ENCODE data around the gene CEBPB.
"Not testable (repeated sequence)": the region's sequence is repeated elsewhere in the genome, so short reads cannot be mapped to it uniquely, and the experiment has no call there.

Gene CEBPB

DNA sequence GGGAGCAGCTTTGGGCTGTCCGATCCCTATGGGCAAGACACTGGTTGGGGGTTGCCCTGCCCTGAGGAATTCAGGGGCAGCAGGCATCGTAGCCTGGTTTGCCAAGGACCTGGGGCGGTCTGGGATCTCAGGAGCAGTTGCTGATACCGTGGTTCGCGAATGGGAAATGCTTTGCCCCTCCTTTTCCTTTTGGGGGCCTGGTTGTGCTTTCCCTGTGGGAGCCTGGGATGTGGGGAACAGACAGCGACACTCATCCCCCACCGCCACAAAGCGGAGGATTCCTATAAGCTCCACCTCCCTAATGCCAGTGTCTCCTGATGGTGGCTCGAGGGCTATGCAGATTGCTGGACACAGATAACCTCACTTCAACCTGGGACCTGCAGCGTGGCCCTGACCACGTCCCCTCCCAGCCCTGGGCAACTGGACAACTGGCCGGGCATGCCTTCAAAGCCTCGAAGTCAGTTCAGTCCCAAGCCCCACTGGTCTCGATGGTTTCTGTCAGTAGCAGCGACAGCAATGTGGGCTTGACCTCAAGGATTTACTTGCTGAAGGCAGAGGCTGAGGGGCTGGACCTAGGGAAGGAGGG is 3.3 kb downstream of the CEBPB start:
- DNase-seq, result peak; percentile 27

DNA sequence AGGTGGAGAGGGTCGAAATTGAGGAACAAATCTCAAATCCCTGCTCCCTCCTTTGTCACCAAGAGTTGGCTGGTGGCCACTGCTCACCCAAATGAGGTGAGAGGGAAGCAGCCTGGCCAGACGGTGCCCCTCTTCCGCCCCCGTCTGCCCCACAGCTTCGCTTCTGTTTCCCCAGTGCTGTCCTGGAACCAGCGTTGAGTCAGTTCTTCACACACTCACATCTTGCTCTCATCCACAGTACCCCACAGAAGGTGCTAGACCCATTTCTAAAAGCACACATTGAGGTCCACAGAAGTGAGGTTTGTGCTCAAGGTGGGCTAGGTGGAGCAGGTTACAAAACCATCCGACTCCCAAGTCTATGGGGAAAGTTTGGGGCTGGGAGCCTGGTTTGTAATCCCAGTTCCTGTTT is 3.8 kb downstream of the CEBPB start:
- DNase-seq, result no peak

DNA sequence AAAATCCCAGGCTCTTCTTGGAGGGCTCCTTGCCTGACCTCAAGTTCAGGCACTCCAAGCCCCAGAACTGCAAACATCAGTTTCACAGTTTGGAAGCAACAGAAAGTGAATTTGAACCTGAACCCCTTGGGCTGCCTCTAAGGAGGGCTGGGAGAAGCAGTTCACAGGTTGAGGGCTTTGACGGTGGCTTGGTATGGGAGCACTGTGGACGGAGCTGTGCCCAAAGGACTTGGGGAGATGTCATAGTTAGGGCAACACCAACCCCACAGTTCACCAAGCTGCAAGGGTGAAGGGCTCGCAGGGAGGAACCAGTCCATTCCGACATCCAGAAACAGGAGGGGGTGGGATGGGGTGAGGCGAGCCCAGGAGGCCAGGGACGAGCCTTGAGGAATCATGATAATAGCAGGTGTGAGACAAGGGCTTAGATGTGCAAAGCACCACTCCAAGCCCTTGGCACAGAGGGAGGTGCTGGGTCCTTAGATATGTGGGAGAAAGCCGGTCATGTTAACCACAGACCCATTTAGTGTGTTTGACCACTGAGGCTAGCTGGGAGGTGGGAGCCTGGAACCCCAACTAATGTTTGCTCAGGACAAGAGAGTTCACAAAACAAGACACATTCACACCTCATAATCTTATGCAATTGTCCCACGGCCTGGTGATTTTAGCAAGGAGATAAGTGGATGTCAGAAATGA is 4.3 kb downstream of the CEBPB start:
- no peak for DNase-seq

DNA sequence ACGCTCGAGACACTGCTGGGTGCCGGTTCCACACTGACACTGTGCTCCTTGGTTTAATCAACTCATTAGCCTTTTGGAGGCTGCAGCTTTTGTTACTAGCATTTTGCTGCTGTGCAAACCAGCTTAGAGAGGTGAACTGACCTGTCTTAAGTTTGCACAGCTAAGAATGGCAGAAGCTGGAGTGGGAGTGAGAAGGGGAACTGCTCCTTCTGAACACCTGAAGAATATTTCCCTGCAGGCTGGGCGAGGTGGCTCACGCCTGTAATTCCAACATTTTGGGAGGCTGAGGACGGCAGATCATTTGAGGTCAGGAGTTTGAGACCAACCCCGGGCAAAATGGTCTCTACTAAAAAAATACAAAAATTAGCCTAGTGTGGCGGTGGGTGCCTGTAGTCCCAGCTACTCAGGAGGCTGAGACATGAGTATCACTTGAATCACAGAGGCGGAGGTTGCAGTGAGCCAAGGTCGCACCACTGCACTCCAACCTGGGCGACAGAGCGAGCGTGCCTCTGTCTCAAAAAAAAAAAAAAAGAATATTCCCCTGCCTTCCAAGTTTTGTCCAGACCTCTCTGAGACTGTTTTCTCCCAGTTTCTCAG is 5.0 kb downstream of the CEBPB start:
- DNase-seq, result no peak

DNA sequence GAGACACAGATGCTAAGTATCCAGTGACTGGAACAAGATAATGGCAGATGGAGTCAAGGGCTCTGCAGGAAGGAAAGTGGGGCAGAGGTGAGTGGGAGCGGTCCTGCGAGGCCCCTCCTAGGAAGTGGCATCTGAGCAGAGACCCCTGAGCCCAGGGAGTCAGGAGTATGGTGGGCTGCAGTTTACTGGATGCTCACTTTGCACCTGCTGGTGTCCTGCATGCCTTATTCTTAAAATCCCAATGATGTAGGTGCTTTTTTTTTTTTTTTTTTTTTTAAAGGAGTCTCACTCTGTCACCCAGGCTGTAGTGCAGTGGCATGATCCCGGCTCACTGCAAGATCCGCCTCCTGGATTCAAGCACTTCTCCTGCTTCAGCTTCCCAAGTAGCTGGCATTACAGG is 5.6 kb downstream of the CEBPB start:
- no peak for DNase-seq

DNA sequence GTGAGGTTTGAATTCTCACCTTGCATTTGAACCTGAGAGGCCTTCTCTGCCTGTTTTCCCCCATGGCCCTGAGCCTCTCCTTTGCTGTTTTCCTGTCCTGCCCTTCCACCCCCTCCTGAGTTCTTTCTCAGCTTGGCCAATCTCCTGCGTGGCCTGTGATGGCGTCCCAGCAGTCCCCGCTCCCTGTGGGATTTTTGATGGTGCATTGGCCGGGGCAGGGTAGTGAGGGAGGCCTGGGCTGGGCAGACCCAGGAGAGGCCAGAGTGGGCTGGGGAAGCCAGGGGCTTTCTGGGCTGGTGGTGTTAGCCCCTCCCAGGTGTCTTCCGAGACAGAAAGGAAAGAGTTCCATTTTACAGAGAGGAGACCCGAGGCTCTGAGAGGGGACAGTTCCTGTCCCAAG is 6.3 kb downstream of the CEBPB start:
- DNase-seq, result no peak

DNA sequence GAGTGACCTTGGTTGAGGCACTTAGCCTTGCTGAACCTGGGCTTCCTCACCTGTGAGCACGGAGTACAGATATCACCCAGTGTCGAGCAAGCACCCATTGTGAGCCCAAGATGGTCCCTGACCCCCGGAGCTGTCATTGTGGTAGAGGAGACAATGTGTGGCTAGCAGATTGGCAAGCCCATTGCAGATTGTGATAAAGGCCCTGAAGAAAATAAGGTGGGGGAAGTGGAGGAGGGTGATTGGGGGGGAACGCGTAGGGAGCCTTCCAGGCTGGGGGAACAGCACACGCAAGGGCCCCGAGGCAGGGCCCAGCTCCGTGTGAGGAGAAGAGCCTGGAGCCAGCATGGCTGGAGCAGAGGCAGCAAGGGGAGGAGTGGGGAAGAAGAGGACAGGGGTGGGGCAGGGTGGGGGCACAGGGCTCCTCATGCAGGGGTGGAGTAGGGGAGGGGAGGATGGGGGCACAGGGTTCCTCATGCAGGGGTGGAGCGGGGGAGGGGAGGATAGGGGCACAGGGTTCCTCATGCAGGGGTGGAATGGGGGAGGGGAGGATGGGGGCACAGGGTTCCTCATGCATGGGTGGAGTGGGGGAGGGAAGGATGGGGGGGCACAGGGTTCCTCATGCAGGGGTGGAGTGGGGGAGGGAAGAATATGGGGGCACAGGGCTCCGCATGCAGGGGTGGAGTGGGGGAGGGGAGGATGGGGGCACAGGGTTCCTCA is 7.0 kb downstream of the CEBPB start:
- DNase-seq, result no peak

DNA sequence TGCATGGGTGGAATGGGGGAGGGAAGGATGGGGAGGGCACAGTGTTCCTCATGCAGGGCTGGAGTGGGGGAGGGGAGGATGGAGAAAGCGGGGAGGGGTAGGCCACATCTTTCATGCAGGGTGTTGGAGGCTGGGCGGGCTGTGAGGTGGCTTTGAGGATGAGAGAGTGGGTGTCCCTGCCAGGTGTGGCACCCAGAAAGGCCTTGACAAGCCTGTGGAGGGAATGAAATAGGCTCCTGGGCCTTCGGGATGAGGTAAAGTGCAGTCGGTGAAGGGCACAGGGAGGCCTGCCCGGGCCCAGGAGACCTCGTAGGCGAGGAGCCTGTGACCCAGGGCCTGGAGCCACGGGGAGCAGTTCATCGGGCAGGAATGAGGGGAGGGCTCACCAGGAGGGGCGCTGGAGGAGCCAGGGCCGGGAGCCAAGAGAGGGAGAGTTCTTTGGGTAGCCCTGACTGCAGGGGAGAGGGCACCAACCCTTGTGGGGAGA is 7.6 kb downstream of the CEBPB start:
- DNase-seq, result no peak

DNA sequence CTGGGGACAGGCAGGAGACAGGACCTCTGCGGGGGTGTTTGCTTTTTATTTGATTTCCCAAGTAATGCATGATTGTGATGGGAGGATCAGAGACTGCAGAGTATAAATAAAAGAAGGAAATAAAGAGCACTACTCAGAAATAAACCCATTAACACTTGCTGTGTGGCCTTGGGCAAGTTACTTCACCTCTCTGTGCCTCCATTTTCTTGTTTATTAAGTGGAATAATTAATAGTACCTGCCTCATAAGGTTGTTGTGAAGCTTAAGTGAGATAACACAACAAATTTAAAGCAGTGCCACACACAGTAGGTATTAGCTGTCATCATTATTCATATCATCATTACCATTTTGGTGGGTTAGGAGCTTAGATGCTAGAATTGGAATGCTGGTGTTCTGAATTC is 8.1 kb downstream of the CEBPB start:
- DNase-seq, result no peak

DNA sequence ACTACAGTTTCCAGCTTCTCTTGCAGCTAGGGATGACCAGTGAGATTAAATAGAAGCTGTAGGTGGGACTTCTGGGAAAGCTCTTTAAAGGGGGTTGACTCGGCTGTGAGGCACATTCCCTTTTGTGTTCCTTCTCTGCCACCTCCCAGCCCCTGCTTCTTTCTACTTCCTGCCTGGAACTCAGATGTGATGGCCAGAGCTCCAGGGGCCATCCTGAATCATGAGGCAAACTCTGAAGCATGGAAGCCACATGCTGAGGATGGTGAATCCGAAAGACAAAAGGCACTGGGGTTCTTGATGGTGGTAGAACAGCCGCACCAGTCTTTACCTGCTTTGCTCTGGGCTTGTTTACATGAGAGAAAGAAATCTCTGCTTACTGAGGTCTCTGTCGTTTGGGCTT is 9.1 kb downstream of the CEBPB start:
- no peak for DNase-seq

DNA sequence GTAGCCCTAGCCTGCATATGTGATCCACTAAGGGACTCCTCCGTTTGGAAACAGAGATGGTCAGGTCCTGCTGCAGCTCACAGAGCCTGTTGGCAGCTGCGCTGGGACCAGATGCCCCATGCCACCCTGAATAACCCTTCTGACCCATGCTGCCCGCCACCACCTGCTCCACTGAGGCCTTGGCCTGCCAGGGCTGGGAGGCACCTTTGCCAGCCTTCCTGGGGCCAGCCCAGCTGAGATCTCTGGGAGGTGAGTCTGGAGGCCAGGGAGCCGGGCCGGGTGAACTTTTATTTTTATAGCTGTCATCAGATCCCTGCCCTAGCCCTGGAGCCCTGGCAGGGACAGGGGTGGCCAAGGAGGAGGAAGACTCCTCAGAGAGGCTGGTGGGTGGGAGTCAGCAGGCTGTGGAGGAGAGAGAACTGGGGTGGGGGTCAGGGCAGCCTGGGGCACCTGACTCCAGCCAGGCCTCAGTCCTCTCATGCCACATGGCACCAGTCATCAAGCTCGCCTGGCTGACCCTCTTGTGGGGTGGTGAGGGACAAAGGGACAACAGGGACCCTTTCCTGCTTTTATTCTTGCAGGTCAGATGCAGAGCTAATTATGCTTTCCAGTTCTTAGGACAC is 10.0 kb downstream of the CEBPB start:
- DNase-seq, result no peak

DNA sequence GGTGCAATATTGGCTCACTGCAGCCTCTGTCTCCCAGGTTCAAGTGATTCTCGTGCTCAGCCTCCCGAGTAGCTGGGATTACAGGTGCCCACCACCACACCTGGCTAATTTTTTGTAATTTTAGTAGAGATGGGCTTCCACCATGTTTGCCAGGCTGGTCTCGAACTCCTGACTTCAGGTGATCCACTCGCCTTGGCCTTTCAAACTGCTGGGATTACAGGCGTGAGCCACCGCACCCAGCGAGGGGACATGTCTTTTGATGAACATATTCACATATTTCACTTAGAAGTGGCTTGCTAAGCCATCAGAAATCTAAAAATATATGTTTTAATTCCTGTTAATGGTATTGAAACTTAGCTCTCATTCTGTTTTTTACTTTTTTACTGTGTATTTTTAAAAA is 11.1 kb downstream of the CEBPB start:
- DNase-seq, result not testable (repeated sequence)

DNA sequence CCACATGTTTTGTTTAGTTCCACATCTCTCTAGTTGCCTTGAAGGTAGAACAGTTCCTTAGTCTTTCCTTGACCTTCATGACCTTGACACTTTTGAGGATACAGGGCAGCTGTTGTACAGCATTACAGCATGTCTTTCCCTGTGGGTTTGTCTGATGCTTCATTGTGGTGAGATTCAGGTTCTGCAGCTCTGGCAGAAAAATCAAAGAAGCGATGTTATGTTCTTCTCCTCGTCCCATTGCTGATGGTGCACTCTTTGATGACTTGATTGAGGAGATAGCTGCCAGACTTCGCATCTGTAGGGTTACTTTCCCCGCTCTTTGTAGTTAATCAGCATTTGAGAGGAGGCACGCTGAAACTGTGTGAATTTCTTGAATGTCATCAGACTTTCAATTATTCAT is 12.0 kb downstream of the CEBPB start:
- no peak for DNase-seq

DNA sequence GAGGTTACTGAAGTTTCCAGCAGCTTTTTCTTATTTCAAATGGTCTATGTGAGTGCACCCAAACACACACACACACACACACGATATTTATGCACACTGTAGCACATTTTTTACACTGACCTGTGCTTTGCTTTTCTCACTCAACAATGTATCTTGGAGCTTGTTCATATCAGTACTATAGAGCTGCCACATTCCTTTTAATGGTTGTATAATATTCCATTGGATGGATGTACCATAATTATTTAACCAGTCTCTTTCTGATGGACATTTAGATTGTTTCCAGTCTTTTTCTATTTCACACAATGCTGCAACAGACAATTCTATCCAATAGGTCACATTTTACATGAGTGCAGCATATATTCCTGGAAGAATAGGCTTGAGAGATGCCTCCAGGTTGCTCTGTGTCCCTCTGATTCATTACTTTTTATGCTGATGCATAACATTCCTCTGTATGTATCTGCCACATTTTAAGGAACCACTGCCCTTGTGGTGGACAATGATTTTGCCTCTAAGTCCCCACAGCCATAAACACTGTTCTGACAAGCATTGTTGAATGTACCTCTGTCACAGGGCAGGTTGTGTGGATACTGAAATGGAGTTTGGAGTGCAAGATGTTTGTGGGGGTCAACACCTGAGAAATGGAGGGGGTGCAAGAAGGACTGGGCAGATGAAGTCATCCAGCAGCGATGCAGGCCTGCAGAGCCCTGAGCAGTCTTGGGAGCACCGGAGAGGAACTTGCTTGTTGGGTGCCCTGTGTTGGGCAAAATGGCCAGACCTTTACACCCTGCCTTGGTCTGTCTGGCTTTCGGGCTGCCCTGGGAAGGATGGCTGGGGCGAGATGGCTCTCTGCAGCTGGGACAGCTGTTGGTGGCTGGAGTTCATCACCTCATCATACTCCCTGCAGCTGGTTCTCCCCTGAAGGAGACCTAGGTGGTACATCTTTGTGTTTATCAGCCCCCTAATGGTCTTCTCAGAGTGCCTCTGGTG is 13.6 kb downstream of the CEBPB start:
- no peak for DNase-seq

DNA sequence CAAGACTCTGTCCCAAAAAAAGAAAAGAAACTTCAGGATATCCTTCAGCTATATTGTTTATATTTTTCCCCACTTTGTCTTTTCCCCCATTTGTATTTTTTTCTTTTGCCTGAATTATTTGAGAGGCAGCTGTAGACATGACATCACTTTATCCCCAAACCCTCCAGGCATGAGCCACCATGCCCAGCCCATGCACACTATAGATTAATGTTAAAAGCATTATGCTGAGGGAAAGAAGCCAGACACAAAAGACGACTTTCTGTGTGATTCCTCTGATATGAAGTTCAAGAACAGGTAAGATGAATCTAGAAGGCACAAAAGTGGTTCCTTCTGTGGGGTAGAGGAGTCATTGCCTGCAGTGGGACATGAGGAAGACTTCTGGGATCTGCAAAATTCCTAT is 16.4 kb downstream of the CEBPB start:
- DNase-seq, result no peak

DNA sequence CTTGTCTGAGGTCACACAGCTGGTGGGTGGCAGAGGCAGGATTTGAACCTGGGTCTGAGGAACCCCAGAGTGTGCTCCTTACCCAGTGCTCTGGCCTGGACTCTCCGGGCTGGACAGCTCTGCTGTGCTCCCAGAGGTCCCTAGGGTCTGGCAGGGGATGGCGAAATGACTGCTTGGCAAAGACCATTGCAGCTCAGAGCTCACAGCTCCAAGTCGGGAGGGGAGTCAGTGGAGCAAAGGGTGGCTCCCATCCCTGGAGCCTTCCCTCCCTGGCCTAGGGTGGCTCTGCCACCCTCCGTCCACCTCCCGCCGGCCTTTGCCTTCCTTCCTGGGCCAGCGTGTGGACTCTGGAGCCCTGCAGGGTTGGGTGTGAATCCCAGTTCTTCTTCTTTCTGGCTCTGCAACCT is 17.5 kb downstream of the CEBPB start:
- DNase-seq, result no peak

DNA sequence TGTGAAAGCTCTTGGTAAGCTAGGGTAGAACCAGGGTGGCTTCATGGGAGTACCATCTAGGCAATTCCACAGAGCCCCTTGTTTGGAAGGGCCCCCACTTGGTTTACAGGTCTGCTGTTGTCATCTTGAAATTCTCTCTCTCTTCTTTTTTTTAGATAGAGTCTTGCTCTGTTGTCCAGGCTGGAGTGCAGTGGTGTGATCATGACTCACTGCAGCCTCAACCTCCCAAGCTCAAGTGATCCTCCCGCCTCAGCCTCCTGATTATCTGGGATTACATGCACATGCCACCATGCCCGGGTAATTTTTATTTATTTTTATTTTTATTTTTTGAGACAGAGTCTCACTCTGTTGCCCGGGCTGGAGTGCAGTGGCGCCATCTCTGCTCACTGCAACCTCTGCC is 18.2 kb downstream of the CEBPB start:
- DNase-seq, result not testable (repeated sequence)

DNA sequence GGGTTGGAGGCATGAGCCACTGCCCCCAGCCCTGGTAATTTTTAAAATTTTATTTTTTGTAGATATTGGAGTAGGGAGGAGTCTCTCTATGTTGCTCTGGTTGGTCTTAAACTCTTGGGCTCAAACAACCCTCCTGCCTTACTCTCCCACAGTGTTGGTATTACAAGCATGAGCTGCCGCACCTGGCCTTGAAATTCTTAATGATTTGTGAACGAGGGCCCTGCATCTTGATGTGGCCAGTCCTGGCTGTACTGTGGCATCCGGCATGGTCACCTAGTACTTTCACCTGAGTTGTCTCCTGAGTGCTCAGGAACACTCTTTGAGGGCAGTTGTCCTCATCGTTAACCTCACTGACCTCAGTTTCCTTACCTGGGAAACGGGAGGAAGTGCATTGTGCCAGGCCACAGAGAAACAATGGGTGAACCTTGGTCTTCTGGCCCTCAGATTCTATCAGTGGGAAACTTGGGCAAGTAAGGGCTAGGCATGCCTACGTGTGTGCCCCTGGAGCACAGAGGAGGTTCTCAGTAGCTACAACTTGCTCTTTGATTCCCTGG is 19.5 kb downstream of the CEBPB start:
- no peak for DNase-seq

DNA sequence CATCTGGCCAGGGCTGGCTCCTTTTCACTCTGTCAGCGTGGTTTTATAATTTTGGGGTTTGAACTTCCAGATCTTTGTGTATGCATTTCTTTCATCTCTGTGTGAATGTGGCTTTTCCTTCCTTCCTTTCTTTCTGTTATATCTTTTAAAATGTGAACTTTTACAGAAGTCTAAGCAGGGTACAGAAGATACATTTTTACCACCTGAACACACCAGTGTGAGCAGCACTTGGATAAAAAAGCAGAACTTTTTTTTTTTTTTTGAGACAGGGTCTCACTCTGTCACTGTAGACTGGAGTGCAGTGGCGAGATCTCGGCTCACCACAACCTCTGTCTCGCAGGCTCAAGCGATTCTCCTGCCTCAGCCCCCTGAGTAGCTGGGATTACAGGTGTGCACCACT is 20.5 kb downstream of the CEBPB start:
- no peak for DNase-seq

DNA sequence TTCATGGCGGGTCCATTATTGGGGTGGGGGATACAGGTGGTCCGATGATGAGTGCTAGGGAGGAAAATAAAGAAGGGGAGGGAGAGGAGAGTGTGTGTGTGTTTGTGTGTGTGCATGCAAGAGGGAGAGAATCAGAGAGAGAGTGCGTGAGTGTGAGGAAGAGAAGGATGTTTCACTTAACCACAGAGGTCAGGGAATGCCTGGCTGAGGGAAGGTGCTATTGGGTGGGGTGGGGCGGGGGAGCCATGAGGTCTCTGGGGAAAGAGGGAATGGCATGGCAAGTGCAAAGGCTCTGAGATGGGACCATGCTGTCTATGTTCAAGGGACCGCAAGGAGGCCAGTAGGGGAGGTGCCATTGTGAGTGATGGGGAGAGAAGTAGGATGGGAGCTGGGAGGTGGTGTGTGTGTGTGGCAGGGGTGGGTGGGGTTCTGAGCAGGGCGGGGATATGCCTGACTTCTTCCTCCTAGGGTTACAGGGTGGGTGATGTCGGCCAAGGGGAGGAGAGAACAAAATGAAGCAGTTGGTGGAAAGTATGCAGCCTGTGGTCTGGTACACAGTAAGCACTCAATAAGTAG is 23.0 kb downstream of the CEBPB start:
- no peak for DNase-seq
